T1000 (cell line): Measurements from ENCODE around the gene KCNT1.
"Not testable (repeated sequence)": the region's sequence is repeated elsewhere in the genome, so short reads cannot be mapped to it uniquely, and the experiment has no call there.

ENCODE experiments used
- DNase-seq: peaks from one replicate; lab custom pipeline; 2025; ENCODE audit warnings: mixed read lengths; lab: John Stamatoyannopoulos, UW

Gene KCNT1

GRCh38 chr9:135701959-135702721 is at the start of gene KCNT1:
KCNT1 (plus strand) TSS chr9:135702185; CDS start chr9:135702259, 74 bp downstream.
- DNase-seq: no peak

DNA sequence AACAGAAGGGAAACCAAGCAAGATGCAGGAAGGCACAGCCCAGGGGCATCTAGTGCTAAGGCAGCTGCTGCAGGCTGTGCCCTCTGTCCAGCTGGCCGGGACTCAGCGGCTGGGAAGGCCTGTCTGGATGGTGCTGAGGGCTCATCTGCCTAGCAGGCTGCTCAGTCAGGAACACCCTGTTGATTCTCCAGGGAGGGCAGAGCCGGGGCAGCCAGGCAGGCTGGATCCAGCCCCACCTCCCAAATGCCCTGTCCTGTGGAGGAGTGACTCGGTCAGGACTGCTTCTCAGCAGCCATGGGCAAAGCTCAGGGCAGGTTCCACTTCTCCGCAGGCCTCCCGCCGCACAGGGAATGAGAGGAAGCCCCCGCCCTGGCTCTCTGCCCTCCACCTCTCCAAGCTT is 46.7 kb upstream of the KCNT1 start:
- DNase-seq: no peak

GRCh38 chr9:135657416-135657815 is 44.6 kb upstream of the KCNT1 start:
- DNase-seq: no peak

DNA sequence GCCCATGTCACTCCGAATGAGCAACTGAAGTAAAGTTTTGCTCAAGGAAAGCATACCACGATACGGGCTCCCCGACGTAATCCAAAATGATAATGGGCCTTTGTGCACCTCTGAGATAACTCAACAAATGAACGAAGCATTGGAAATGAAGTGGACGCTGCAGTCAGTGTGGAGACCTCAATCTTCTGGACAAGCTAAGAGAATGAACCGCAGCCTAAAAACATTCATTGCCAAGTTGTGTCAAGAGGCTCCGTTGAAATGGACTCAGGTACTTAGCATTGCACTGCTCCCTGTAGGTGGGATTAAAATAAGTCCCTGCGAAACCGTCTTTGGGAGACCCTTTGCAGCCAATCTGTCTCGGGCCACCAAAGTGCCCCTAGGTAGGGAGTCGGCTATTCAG is 42.7 kb upstream of the KCNT1 start:
- DNase-seq: no peak

DNA sequence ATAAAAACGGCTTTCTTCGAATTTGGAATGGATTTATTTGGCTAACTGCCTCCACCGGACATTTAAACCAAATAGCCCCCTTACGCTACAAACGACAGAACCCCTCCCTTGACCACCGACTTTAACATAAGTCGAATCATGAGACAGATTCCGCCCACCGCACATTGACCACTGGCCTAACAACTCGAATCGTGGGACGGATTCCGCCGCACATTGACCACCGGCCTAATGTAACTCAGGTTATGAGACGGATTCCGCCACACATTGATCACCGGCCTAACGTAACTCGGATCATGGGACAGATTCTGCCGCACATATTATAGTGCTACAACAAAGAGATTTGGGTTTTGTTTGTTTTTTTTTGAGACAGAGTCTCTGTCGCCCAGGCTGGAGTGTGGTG is 41.6 kb upstream of the KCNT1 start:
- DNase-seq: no peak

DNA sequence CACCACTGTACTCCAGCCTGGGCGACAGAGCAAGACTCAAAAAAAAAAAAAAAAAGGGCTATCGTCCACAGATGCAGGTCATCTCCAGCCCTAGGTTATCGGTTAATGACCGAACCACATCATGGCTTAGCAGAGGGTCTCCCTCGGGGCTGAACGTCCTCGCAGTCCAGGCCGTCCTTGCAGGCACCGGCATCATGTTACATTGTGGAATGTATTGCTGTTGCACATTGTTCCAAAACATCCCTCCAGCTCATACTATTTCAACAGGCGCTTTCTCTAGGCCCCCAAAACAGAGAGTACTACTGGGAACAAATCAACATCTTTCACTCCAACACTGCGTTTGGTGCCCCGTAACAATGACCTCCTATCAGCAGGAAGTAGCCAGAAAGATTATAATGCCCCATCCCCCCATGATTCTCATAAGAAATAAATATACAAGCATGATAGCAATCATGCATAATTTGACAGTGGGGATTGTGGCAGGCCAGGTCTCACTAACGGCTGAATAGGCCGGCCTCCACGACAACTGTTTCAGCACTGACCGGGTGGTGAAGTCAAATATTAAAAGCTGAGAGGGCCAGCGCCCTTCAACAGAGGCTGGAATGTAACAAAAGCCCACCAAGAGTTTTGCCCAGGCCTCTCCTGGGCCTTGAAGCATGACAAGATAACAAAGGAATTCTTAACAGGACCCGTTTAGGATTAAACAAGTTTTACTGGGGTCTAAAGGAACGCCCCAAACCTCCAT is 40.0 kb upstream of the KCNT1 start:
- no peak for DNase-seq

DNA sequence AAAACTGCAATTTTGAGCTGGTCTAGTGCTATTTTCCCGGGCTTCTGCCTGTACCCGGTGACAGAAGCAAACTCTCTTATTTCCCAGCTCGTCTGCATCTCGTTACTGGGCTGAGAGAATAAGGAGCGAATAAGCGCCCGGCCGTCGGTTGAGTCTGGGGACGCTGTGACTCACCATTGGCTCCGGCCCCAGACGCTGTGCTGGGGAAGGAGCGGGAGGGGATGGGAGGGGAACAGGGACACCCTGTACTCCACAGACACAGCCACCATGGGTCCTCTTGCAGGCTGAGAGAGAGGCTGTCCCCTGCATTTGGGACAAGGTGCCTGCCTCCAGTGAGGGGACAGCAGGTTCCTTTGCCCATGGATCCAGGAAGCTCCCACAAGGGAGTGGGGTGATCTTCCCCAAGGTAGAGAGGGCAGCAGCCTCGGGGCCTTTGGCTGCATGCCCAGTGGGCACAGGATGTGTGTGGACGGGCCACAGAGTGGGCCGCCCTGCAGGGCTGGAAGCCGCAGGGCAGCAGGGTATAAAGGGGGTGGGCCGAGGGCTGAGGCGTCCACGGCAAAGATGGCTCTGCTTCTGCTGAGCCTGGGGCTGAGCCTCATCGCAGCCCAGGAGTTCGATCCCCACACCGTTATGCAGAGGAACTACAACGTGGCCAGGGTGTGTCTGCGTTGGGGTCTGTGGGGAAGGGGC is 39.1 kb upstream of the KCNT1 start, which contains the start of gene LCN9:
LCN9 (plus strand) TSS at position 552 of the 693 bp plus-strand sequence; CDS start at position 565, 13 bp downstream.
- no peak for DNase-seq

GRCh38 chr9:135663451-135663770 is 38.6 kb upstream of the KCNT1 start:
- no peak for DNase-seq

- DNase-seq: no peak
Observed at GRCh38 chr9:135663857-135664256, 38.1 kb upstream of the KCNT1 start.

DNA sequence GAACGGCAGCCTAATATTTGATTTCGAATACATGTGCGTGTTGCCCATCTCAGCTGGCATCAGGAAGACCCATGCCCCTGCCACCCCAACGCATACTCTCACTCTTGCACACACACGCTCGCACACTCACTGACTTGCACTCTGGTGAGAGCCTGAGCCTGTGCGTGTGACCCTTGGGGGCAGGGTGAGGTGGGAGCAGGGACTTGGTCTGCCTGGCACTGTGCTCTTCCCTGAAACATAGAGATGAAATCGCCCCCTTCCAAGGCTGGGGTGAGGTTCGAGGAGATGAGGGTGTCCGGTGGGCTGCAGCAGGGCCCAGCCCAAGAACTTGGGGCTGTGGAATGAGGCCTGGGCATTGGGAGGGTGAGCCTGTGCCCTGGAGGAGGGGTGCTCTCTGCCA is 37.7 kb upstream of the KCNT1 start:
- no peak for DNase-seq

GRCh38 chr9:135664801-135665794 is 36.9 kb upstream of the KCNT1 start:
- no peak for DNase-seq

GRCh38 chr9:135665795-135666189 is 36.2 kb upstream of the KCNT1 start:
- DNase-seq: no peak

DNA sequence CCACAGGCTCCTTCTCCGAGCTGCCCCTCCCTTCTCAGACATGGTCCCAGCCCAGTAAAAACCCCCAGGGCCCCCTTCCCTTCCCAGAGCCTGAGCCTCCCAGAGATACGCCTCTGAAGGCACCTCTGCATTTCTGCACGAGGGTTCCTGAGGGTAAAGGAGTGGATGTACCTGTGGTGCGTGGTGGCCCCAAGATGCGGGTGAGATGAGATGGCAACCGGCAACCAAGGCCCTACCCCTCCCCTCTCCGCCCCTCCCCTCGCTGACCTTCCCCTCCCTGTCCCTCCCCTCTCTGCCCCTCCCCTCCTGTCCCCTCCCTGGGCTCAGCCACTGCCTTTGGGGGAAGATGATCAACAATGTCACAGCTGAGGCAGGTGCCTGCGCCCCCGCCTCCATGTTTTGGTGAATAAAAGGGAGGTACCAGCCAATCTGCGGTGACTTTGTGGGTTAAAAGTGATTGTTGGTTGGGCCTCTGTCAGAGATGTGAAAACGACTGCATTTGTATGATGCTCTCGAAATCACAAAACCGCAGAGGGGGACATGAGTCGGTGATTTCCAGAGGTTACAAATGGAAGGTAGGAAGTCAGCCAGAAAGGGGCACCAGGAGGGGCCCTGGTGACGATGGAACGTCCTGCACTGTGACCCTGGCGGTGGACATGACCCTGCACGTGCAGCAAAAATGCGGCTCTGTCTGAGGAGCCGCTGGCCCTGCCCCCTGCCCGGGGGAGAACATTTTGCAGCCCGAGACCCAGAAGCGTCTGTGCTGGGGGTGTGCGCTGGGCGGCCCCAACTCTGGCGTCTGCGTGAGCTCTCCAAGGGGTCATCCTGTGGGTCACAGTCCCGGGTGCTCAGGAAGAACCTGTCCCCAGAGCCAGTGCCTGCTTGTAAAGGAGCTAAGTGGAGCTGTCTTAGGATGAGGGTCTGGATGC is 35.2 kb upstream of the KCNT1 start:
- DNase-seq: no peak

- DNase-seq: no peak
Observed at GRCh38 chr9:135667463-135668001, 34.5 kb upstream of the KCNT1 start.

GRCh38 chr9:135669018-135669417 is 33.0 kb upstream of the KCNT1 start:
- not testable (repeated sequence) for DNase-seq

DNA sequence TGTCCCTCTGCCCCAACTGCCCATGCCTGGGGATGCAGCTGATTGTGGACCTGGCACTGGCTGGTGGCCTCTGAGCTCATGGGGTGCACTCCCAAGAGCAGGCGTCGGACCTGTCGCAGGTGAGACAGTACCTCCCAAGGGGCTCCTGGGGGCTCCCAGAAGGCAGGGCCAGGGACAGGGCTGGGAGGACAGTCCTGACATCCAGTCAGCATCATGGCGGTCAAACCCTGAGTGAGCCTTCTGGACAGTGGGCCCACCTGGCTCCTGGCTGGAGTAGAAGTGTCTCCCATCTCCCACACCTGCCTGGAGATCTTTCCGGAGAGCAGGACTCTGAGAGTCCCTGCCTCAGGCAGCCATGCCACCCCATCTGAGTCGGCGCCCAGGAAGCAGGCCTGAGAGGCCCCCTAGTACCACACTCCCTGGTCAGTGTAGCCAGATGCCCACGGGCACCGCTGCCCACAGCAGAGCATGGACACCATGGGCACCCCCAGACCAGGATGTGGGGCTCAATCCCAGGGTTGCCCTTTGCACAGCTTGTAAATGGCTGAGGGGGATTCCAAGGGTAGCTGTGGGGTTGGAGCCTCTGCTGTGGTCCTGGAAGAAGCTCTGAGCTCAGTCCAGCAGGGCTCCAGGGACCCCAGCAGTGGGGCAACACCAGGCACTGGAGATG is 32.2 kb upstream of the KCNT1 start:
- no peak for DNase-seq

GRCh38 chr9:135670721-135671590 is 31.0 kb upstream of the KCNT1 start:
- DNase-seq: no peak

DNA sequence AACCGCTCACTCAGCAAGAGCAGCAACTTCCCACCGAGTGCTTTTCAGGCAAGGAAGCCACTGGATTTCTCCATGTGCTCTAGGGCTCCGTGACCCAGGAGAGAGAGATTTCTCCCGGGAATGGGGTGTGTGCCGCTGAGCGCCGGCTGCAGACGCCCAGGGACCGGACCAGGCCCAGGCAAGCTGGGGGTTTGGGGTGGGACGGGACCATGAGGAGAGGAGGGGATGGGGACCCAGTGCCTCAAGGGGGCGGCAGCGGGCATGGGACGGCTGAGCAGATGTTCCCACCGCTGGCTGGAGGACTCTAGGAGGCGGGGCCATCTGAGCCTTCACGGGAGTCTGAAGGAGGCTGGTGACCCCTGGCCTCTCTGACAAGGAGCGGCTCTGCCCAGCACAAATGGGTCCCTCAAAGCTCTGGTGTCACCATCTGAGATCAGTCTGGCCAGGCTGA is 30.4 kb upstream of the KCNT1 start:
- no peak for DNase-seq

- not testable (repeated sequence) for DNase-seq
Observed at GRCh38 chr9:135672786-135673185, 29.2 kb upstream of the KCNT1 start.
